ENCODE measurements around the gene SLC2A6.

The SLC2A6 gene

GRCh38 chr9:133495327-133496293 is 16.7 kb upstream of the SLC2A6 start:
- no peak for DNase-seq
- H3K4me1 Mint-ChIP-seq = no peaks in the 10 kb centered on the region
- CTCF ChIA-PET = interaction anchor here (0.9 to 1.9 kb wide), 2 partner anchors 9 kb away, joined by 3 to 6 read pairs; no protein-coding TSS in a partner anchor
- peaks cover 7% of the 10 kb centered on the region for H3K9me3 Mint-ChIP-seq
- H3K27ac Mint-ChIP-seq = no peak overlapping the region
- no peak overlapping the region for H3K4me3 Mint-ChIP-seq
- no peaks in the 10 kb centered on the region for H3K36me3 Mint-ChIP-seq
- H3K27me3 Mint-ChIP-seq = peaks cover 14% of the 10 kb centered on the region

GRCh38 chr9:133494636-133495326 is 15.9 kb upstream of the SLC2A6 start:
- Mint-ChIP-seq H3K9me3 (peaks cover 7% of the 10 kb centered on the region), H3K36me3 (no peaks in the 10 kb centered on the region), H3K4me3 (no peak overlapping the region), H3K27ac (no peak overlapping the region), H3K27me3 (peaks cover 20% of the 10 kb centered on the region), H3K4me1 (no peaks in the 10 kb centered on the region)
- CTCF ChIA-PET = interaction anchor here (1.9 kb wide), 1 partner anchor 8 kb away, joined by 6 read pairs; no protein-coding TSS in a partner anchor
- no peak for DNase-seq

- Mint-ChIP-seq H3K4me1 (no peaks in the 10 kb centered on the region), H3K4me3 (no peak overlapping the region), H3K27me3 (peaks cover 20% of the 10 kb centered on the region), H3K9me3 (peaks cover 7% of the 10 kb centered on the region), H3K36me3 (no peaks in the 10 kb centered on the region), H3K27ac (no peak overlapping the region)
- no peak for DNase-seq
- CTCF ChIA-PET = interaction anchor here (1.9 kb wide), 1 partner anchor 7 kb away, joined by 6 read pairs; no protein-coding TSS in a partner anchor
Observed at GRCh38 chr9:133493845-133494540, 15.1 kb upstream of the SLC2A6 start.

GRCh38 chr9:133493428-133493827 is 14.5 kb upstream of the SLC2A6 start:
- CTCF ChIA-PET = no interaction called here
- Mint-ChIP-seq H3K4me3 (no peak overlapping the region), H3K4me1 (no peaks in the 10 kb centered on the region), H3K9me3 (peaks cover 4% of the 10 kb centered on the region), H3K36me3 (no peaks in the 10 kb centered on the region), H3K27ac (no peak overlapping the region), H3K27me3 (peaks cover 20% of the 10 kb centered on the region)
- no peak for DNase-seq

- Mint-ChIP-seq H3K9me3 (no peaks in the 10 kb centered on the region), H3K4me3 (no peak overlapping the region), H3K4me1 (peaks cover 3% of the 10 kb centered on the region), H3K27ac (no peak overlapping the region), H3K36me3 (no peaks in the 10 kb centered on the region), H3K27me3 (peaks cover 17% of the 10 kb centered on the region)
- DNase-seq = no peak
- CTCF ChIA-PET = interaction anchor here (1.3 kb wide), 1 partner anchor 306 kb away, joined by 4 read pairs; no protein-coding TSS in a partner anchor
Observed at GRCh38 chr9:133492061-133493021, 13.4 kb upstream of the SLC2A6 start.

GRCh38 chr9:133491656-133491925 is 12.7 kb upstream of the SLC2A6 start:
- DNase-seq = no peak
- H3K36me3 Mint-ChIP-seq = no peaks in the 10 kb centered on the region
- H3K9me3 Mint-ChIP-seq = no peaks in the 10 kb centered on the region
- CTCF ChIA-PET = interaction anchor here (1.3 kb wide), 1 partner anchor 305 kb away, joined by 4 read pairs; no protein-coding TSS in a partner anchor
- no peak overlapping the region for H3K27ac Mint-ChIP-seq
- peaks cover 17% of the 10 kb centered on the region for H3K27me3 Mint-ChIP-seq
- no peak overlapping the region for H3K4me3 Mint-ChIP-seq
- peaks cover 3% of the 10 kb centered on the region for H3K4me1 Mint-ChIP-seq

GRCh38 chr9:133490865-133491655 is 12.2 kb upstream of the SLC2A6 start:
- DNase-seq = no peak
- Mint-ChIP-seq H3K27ac (no peak overlapping the region), H3K9me3 (no peaks in the 10 kb centered on the region), H3K4me3 (no peak overlapping the region), H3K27me3 (peaks cover 17% of the 10 kb centered on the region), H3K4me1 (peaks cover 9% of the 10 kb centered on the region), H3K36me3 (no peaks in the 10 kb centered on the region)
- CTCF ChIA-PET = interaction anchor here (0.6 to 1.3 kb wide), 2 partner anchors 305 kb away, joined by 4 read pairs; no protein-coding TSS in a partner anchor

- H3K9me3 Mint-ChIP-seq = no peaks in the 10 kb centered on the region
- H3K36me3 Mint-ChIP-seq = no peaks in the 10 kb centered on the region
- H3K27ac Mint-ChIP-seq = no peak overlapping the region
- H3K27me3 Mint-ChIP-seq = peaks cover 17% of the 10 kb centered on the region
- H3K4me3 Mint-ChIP-seq = no peak overlapping the region
- peaks cover 10% of the 10 kb centered on the region for H3K4me1 Mint-ChIP-seq
- no peak for DNase-seq
- CTCF ChIA-PET = interaction anchor here (1.1 kb wide), 1 partner anchor 9 kb away, joined by 3 read pairs; no protein-coding TSS in a partner anchor
Observed at GRCh38 chr9:133490201-133490681, 11.3 kb upstream of the SLC2A6 start.

- peaks cover 19% of the 10 kb centered on the region for H3K27me3 Mint-ChIP-seq
- H3K36me3 Mint-ChIP-seq = no peaks in the 10 kb centered on the region
- H3K4me3 Mint-ChIP-seq = no peak overlapping the region
- CTCF ChIA-PET = interaction anchor here (1.1 kb wide), 1 partner anchor 9 kb away, joined by 3 read pairs; no protein-coding TSS in a partner anchor
- DNase-seq = no peak
- H3K4me1 Mint-ChIP-seq = peaks cover 10% of the 10 kb centered on the region
- no peaks in the 10 kb centered on the region for H3K9me3 Mint-ChIP-seq
- no peak overlapping the region for H3K27ac Mint-ChIP-seq
Observed at GRCh38 chr9:133489253-133490190, 10.6 kb upstream of the SLC2A6 start.

GRCh38 chr9:133488686-133489252 is 9.9 kb upstream of the SLC2A6 start:
- Mint-ChIP-seq H3K27me3 (peaks cover 23% of the 10 kb centered on the region), H3K36me3 (no peaks in the 10 kb centered on the region), H3K4me1 (peaks cover 10% of the 10 kb centered on the region), H3K27ac (no peak overlapping the region), H3K9me3 (no peaks in the 10 kb centered on the region), H3K4me3 (no peak overlapping the region)
- CTCF ChIA-PET = interaction anchor here (0.6 to 1.1 kb wide), 4 partner anchors 8 to 467 kb away, joined by 3 to 4 read pairs (median 3); no protein-coding TSS in a partner anchor
- no peak for DNase-seq

GRCh38 chr9:133487331-133487725 is 8.4 kb upstream of the SLC2A6 start:
- no peak for DNase-seq
- H3K27ac Mint-ChIP-seq = no peak overlapping the region
- CTCF ChIA-PET = interaction anchor here (1.2 to 3.6 kb wide), 8 partner anchors 7 to 306 kb away, joined by 3 to 39 read pairs (median 6); no protein-coding TSS in a partner anchor
- no peaks in the 10 kb centered on the region for H3K9me3 Mint-ChIP-seq
- H3K27me3 Mint-ChIP-seq = peaks cover 33% of the 10 kb centered on the region
- H3K36me3 Mint-ChIP-seq = no peaks in the 10 kb centered on the region
- H3K4me3 Mint-ChIP-seq = no peak overlapping the region
- H3K4me1 Mint-ChIP-seq = peaks cover 10% of the 10 kb centered on the region
